Measurements from ENCODE around the gene SYNPR.

- no peak for TF ChIP-seq CTCF (IDR thresholded peaks at IDR 0.05; ENCODE audit: insufficient read depth, low read depth, low read length)
- no peak for TF ChIP-seq EZH2 (IDR thresholded peaks at IDR 0.05; ENCODE audit: insufficient read depth, low read length)
Measured at GRCh38 chr3:63538919-63539318, 260.8 kb downstream of the SYNPR start.
